SK-N-SH treated with all-trans-retinoic acid at 6 μM for 48 hours (cell line): ENCODE results near the gene ACTR1A.

ENCODE experiments used
- ARNTL ChIP-seq: fragments of 450-650 bp; formaldehyde crosslinking; IDR thresholded peaks from 2 replicates; pipeline ENCODE4 v1.5.0; 2020; ENCODE audit warnings: low read depth, mild to moderate bottlenecking, moderate library complexity, borderline replicate concordance
- BACH2 ChIP-seq: fragments of 250-450 bp; sonication (Bioruptor Pico); IDR thresholded peaks from 2 replicates; pipeline ENCODE4 v1.9.0; 2021; ENCODE audit warnings: mild to moderate bottlenecking, borderline replicate concordance
- ESRRG ChIP-seq: fragments of 250-450 bp; sonication (Bioruptor Pico); IDR thresholded peaks from 2 replicates; pipeline ENCODE4 v1.6.1; 2021; ENCODE audit warnings: mild to moderate bottlenecking
- RARB ChIP-seq: fragments of 250-450 bp; sonication (Bioruptor Pico); IDR thresholded peaks from 2 replicates; pipeline ENCODE4 v1.8.0; 2021; ENCODE audit warnings: mild to moderate bottlenecking, moderate library complexity
- TOX ChIP-seq: fragments of 250-450 bp; sonication (Bioruptor Pico); IDR thresholded peaks from 2 replicates; pipeline ENCODE4 v1.8.0; 2021; ENCODE audit warnings: mild to moderate bottlenecking, moderate library complexity, borderline replicate concordance
- ZC3H10 ChIP-seq: fragments of 250-450 bp; sonication (Bioruptor Pico); IDR thresholded peaks from 2 replicates; pipeline ENCODE4 v1.5.1; 2021; ENCODE audit warnings: mild to moderate bottlenecking, moderate library complexity
- ZFP30 ChIP-seq: fragments of 450-650 bp; formaldehyde crosslinking; IDR thresholded peaks from 2 replicates; pipeline ENCODE4 v1.5.0; 2022; ENCODE audit warnings: mild to moderate bottlenecking, moderate library complexity
- ZNF565 ChIP-seq: fragments of 450-650 bp; formaldehyde crosslinking; conservative IDR thresholded peaks from 2 replicates; pipeline ENCODE4 v1.5.0; 2020; ENCODE audit warnings: low read depth, mild to moderate bottlenecking, moderate library complexity
- ZNF70 ChIP-seq: fragments of 450-650 bp; formaldehyde crosslinking; IDR thresholded peaks from 2 replicates; pipeline ENCODE4 v1.5.0; 2020; ENCODE audit warnings: mild to moderate bottlenecking, moderate library complexity
- TF ChIP-seq, protein P1 (sequence below): fragments of 250-450 bp; sonication (Bioruptor Pico); IDR thresholded peaks from 2 replicates; pipeline ENCODE4 v1.8.0; 2020; ENCODE audit warnings: mild to moderate bottlenecking, moderate library complexity, borderline replicate concordance
- TF ChIP-seq, protein P2 (sequence below): fragments of 250-450 bp; sonication (Bioruptor Pico); IDR thresholded peaks from 2 replicates; pipeline ENCODE4 v1.5.1; 2020; ENCODE audit warnings: low read depth, mild to moderate bottlenecking, moderate library complexity

GRCh38 chr10:102550636-102551210 is 48.2 kb upstream of the ACTR1A start:
- no peak for TF ChIP-seq ZC3H10 (CRISPR knock-in tag)
- no peak for TF ChIP-seq ZFP30
- no peak for TF ChIP-seq RARB (CRISPR knock-in tag)
- TF ChIP-seq, protein P1, sequence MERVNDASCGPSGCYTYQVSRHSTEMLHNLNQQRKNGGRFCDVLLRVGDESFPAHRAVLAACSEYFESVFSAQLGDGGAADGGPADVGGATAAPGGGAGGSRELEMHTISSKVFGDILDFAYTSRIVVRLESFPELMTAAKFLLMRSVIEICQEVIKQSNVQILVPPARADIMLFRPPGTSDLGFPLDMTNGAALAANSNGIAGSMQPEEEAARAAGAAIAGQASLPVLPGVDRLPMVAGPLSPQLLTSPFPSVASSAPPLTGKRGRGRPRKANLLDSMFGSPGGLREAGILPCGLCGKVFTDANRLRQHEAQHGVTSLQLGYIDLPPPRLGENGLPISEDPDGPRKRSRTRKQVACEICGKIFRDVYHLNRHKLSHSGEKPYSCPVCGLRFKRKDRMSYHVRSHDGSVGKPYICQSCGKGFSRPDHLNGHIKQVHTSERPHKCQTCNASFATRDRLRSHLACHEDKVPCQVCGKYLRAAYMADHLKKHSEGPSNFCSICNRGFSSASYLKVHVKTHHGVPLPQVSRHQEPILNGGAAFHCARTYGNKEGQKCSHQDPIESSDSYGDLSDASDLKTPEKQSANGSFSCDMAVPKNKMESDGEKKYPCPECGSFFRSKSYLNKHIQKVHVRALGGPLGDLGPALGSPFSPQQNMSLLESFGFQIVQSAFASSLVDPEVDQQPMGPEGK (CRISPR knock-in tag) = no peak
- TF ChIP-seq ARNTL (CRISPR knock-in tag) = no peak
- no peak for TF ChIP-seq ESRRG
- TF ChIP-seq, protein P2, sequence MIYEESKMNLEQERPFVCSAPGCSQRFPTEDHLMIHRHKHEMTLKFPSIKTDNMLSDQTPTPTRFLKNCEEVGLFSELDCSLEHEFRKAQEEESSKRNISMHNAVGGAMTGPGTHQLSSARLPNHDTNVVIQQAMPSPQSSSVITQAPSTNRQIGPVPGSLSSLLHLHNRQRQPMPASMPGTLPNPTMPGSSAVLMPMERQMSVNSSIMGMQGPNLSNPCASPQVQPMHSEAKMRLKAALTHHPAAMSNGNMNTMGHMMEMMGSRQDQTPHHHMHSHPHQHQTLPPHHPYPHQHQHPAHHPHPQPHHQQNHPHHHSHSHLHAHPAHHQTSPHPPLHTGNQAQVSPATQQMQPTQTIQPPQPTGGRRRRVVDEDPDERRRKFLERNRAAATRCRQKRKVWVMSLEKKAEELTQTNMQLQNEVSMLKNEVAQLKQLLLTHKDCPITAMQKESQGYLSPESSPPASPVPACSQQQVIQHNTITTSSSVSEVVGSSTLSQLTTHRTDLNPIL = no peak
- TF ChIP-seq ZNF565 (CRISPR knock-in tag) = no peak
- no peak for TF ChIP-seq TOX (CRISPR knock-in tag)
- no peak for TF ChIP-seq BACH2 (CRISPR knock-in tag)
- no peak for TF ChIP-seq ZNF70
